Measurements from ENCODE around the gene CCER1.

DNA sequence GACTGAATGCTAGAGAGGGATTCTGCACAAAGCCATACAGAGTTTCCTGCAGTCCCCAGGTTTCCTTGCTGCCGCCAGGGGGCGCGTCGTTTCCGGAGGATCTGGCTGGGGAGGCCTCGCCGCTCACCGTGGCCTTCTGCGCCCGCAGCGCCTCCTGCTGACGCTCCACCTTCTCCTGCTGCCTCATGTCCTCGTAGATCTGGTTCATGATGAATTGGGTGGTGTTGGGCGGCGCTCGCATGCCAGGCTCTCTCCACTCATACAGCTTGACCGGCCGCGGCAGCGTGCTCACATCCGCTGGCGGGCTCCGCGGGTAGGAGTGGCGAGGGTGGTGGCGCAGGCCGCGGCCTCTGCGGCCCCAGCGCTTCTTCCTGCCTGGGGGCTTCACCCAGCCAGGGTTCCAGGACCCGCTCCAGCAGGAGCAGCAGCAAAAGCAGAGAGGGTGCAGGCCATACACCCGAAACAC is 987 bp downstream of the CCER1 start:
- TF ChIP-seq, protein P1, sequence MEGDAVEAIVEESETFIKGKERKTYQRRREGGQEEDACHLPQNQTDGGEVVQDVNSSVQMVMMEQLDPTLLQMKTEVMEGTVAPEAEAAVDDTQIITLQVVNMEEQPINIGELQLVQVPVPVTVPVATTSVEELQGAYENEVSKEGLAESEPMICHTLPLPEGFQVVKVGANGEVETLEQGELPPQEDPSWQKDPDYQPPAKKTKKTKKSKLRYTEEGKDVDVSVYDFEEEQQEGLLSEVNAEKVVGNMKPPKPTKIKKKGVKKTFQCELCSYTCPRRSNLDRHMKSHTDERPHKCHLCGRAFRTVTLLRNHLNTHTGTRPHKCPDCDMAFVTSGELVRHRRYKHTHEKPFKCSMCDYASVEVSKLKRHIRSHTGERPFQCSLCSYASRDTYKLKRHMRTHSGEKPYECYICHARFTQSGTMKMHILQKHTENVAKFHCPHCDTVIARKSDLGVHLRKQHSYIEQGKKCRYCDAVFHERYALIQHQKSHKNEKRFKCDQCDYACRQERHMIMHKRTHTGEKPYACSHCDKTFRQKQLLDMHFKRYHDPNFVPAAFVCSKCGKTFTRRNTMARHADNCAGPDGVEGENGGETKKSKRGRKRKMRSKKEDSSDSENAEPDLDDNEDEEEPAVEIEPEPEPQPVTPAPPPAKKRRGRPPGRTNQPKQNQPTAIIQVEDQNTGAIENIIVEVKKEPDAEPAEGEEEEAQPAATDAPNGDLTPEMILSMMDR (IDR thresholded peaks at IDR 0.05; ENCODE audit: insufficient read depth, low read depth, low read length) = no peak
- TF ChIP-seq EZH2 (IDR thresholded peaks at IDR 0.05; ENCODE audit: insufficient read depth, low read length) = no peak

All from astrocyte (in vitro differentiated cells and primary cell).